OCI-LY7 (cell line): ENCODE measurements around the gene ST6GALNAC6. TPM values are rescaled to one million over a fixed set of nuclear protein-coding genes. Genes with fewer than 3 reads are reported as not detected.

Experiments used
- BruUV-seq: library from RNA; stranded (reverse); fragments of 400-500 nt; replicated peaks from 2 replicates; lab custom pipeline; 2021; lab: Mats Ljungman, UMichigan
- CTCF ChIA-PET: fragments of 300-600 bp; sonication (Branson Sonifier 250); formaldehyde crosslinking; loops from one replicate; lab custom pipeline; 2022; ENCODE audit warnings: antibody characterized with exemption; ENCODE audit not compliant: unreplicated experiment; lab: Charles Lee
- POLR2A ChIA-PET: fragments of 300-600 bp; sonication (Branson Sonifier 250); formaldehyde crosslinking; loops from one replicate; lab custom pipeline; 2022; ENCODE audit warnings: antibody characterized with exemption; lab: Charles Lee
- DNase-seq: peaks from one replicate; pipeline ENCODE4 v3.0.0-alpha.2; 2015; ENCODE audit warnings: low spot score
- H2AFZ ChIP-seq: fragments of 200-600 bp; sonication (generic), shearing (Covaris generic); 2 replicates; pipeline ENCODE4 v1.6.1; 2014; ENCODE audit warnings: mild to moderate bottlenecking, antibody characterized with exemption, low read length, moderate library complexity
- H3K27ac ChIP-seq: fragments of 200-600 bp; sonication (generic); 2 replicates; pipeline ENCODE4 v1.5.1; 2014; ENCODE audit warnings: mixed run types, low read depth, mild to moderate bottlenecking, moderate library complexity, low read length, inconsistent platforms; ENCODE audit not compliant: poor library complexity, severe bottlenecking
- H3K36me3 ChIP-seq: fragments of 200-600 bp; sonication (generic); 2 replicates; pipeline ENCODE4 v1.6.1; 2014; ENCODE audit warnings: mild to moderate bottlenecking, antibody characterized with exemption, low read length, moderate library complexity, mixed read lengths; ENCODE audit not compliant: insufficient read depth
- H3K4me1 ChIP-seq: fragments of 200-600 bp; sonication (generic); 2 replicates; pipeline ENCODE4 v1.5.1; 2014; ENCODE audit warnings: mild to moderate bottlenecking, low read length; ENCODE audit not compliant: insufficient read depth, poor library complexity, severe bottlenecking
- H3K4me2 ChIP-seq: fragments of 200-600 bp; sonication (generic); 2 replicates; pipeline ENCODE4 v1.6.1; 2014; ENCODE audit warnings: mild to moderate bottlenecking, low read length
- H3K4me3 ChIP-seq: fragments of 200-600 bp; sonication (generic); 2 replicates; pipeline ENCODE4 v1.5.1; 2014; ENCODE audit warnings: mild to moderate bottlenecking, low read depth, low read length; ENCODE audit not compliant: poor library complexity, severe bottlenecking
- H3K79me2 ChIP-seq: fragments of 200-600 bp; sonication (generic); 2 replicates; pipeline ENCODE4 v1.6.1; 2016; ENCODE audit warnings: low read depth, mild to moderate bottlenecking, low read length, moderate library complexity, mixed read lengths; ENCODE audit not compliant: insufficient read depth
- H3K9me2 ChIP-seq: fragments of 200-600 bp; sonication (generic); 2 replicates; pipeline ENCODE4 v1.6.1; 2016; ENCODE audit warnings: mild to moderate bottlenecking, low read length, mixed read lengths; ENCODE audit not compliant: insufficient read depth
- H3K9me3 ChIP-seq: fragments of 200-600 bp; sonication (generic); 2 replicates; pipeline ENCODE4 v1.6.1; 2014; ENCODE audit warnings: mild to moderate bottlenecking, mixed run types, low read length, mixed read lengths
- H4K20me1 ChIP-seq: fragments of 200-600 bp; sonication (generic); 2 replicates; pipeline ENCODE4 v1.6.1; 2014; ENCODE audit warnings: mild to moderate bottlenecking, antibody characterized with exemption, low read length, moderate library complexity, mixed read lengths; ENCODE audit not compliant: insufficient read depth
- CTCF ChIP-seq: fragments of 200-600 bp; sonication (generic); conservative IDR thresholded peaks from 2 replicates; pipeline ENCODE4 v1.5.1; 2014; ENCODE audit warnings: mild to moderate bottlenecking, antibody characterized with exemption, low read length, moderate library complexity, mixed read lengths
- EZH2phosphoT487 ChIP-seq: fragments of 200-600 bp; sonication (generic); IDR thresholded peaks from 2 replicates; pipeline ENCODE4 v1.6.1; 2018; ENCODE audit warnings: low read depth, borderline replicate concordance, mild to moderate bottlenecking, mixed run types, antibody characterized with exemption, low read length, moderate library complexity, mixed read lengths
- intact Hi-C: fragments of 100-400 bp; cut with micrococcal nuclease; formaldehyde crosslinking; loops from one replicate; pipeline ENCODE4 v1.10.0; 2022; ENCODE audit not compliant: unreplicated experiment
- total RNA-seq, 2 experiments: library from RNA; depleted of rRNA in 1 of 2; stranded (reverse); fragments of >200 nt in 1 of 2; shearing (Covaris generic) in 1 of 2; gene quantifications; 2 replicates each; pipeline ENCODE4 v1.2.3, GENCODE V29; 2014 to 2022

ST6GALNAC6 gene
- total RNA-seq, 2 experiments from 2014 or later, result 43.7 to 51.3 TPM

GRCh38 chr9:127856729-127857116 is 42.7 kb downstream of the ST6GALNAC6 start:
- POLR2A ChIA-PET, result no interaction called here
- Histone ChIP-seq H3K27ac (no peak overlapping the region), H4K20me1 (no peaks in the 10 kb centered on the region), H3K4me2 (no peak overlapping the region), H3K9me2 (no peaks in the 10 kb centered on the region), H3K79me2 (no peaks in the 10 kb centered on the region), H3K36me3 (no peaks in the 10 kb centered on the region), H2AFZ (no peak overlapping the region), H3K4me3 (no peak overlapping the region), H3K9me3 (no peaks in the 10 kb centered on the region), H3K4me1 (peaks cover 5% of the 10 kb centered on the region)
- DNase-seq, result no peak
- TF ChIP-seq EZH2phosphoT487 (no peak), CTCF (no peak)
- no TSS peak for BruUV-seq
- CTCF ChIA-PET, result no interaction called here
- intact Hi-C loops, result no loop called here

GRCh38 chr9:127856094-127856728 is 43.2 kb downstream of the ST6GALNAC6 start:
- Histone ChIP-seq H3K79me2 (no peaks in the 10 kb centered on the region), H3K27ac (no peak overlapping the region), H3K4me2 (no peak overlapping the region), H3K4me1 (no peaks in the 10 kb centered on the region), H3K36me3 (no peaks in the 10 kb centered on the region), H3K9me3 (no peaks in the 10 kb centered on the region), H3K9me2 (no peaks in the 10 kb centered on the region), H3K4me3 (no peak overlapping the region), H2AFZ (no peak overlapping the region), H4K20me1 (no peaks in the 10 kb centered on the region)
- BruUV-seq, result no TSS peak
- ChIA-PET POLR2A (no interaction called here), CTCF (no interaction called here)
- no peak for DNase-seq
- intact Hi-C loops, result no loop called here
- TF ChIP-seq EZH2phosphoT487, result no peak
- no peak for TF ChIP-seq CTCF

DNA sequence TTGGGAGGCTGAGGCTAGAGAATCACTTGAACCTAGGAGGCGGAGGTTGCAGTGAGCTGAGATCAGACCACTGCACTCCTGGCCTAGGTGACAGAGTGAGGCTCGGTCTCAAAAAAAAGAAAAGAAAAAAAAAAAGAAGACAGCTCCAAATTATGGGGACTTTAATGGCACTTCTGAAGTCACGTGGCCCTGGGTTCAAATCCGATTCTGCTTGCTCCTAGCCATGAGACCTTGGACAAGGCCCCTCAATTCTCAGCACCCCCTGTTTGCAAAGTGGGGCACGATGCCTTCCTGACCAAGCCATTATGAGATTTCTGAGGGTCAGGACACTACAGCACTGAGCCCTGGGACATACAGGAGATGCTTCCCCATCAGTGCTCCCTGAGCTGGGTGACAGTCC is 43.9 kb downstream of the ST6GALNAC6 start:
- no peak for DNase-seq
- no peaks in the 10 kb centered on the region for H3K4me1 ChIP-seq
- BruUV-seq, result no TSS peak

More for the DNA sequence above, 43.9 kb downstream of the ST6GALNAC6 start:
- no peaks in the 10 kb centered on the region for H3K9me2 ChIP-seq
- TF ChIP-seq EZH2phosphoT487 (no peak), CTCF (no peak)
- intact Hi-C loops, result no loop called here
- ChIA-PET POLR2A (no interaction called here), CTCF (no interaction called here)
- H3K27ac ChIP-seq, result no peak overlapping the region
- H3K79me2 ChIP-seq, result no peaks in the 10 kb centered on the region
- H3K36me3 ChIP-seq, result no peaks in the 10 kb centered on the region
- H3K4me3 ChIP-seq, result no peak overlapping the region
- H4K20me1 ChIP-seq, result no peaks in the 10 kb centered on the region
- no peak overlapping the region for H3K4me2 ChIP-seq
- H3K9me3 ChIP-seq, result no peaks in the 10 kb centered on the region
- no peak overlapping the region for H2AFZ ChIP-seq
